NCI-H1930 (cell line): Measurements from ENCODE around the gene ANKRD36B.
"Not testable (repeated sequence)": the region's sequence is repeated elsewhere in the genome, so short reads cannot be mapped to it uniquely, and the experiment has no call there.

Source experiments
- DNase-seq, 2 experiments: peaks; one replicate each; lab custom pipeline; 2025; lab: John Stamatoyannopoulos, UW

The ANKRD36B gene

GRCh38 chr2:97589598-97590510 lies at the start of gene ANKRD36B:
Gene ANKRD36B (minus strand): TSS chr2:97589877. CDS start chr2:97589685, 192 bp downstream.
- DNase-seq = not testable (repeated sequence)

- DNase-seq = not testable (repeated sequence)
Measured at GRCh38 chr2:97626049-97626430, 36.4 kb upstream of the ANKRD36B start.

DNA sequence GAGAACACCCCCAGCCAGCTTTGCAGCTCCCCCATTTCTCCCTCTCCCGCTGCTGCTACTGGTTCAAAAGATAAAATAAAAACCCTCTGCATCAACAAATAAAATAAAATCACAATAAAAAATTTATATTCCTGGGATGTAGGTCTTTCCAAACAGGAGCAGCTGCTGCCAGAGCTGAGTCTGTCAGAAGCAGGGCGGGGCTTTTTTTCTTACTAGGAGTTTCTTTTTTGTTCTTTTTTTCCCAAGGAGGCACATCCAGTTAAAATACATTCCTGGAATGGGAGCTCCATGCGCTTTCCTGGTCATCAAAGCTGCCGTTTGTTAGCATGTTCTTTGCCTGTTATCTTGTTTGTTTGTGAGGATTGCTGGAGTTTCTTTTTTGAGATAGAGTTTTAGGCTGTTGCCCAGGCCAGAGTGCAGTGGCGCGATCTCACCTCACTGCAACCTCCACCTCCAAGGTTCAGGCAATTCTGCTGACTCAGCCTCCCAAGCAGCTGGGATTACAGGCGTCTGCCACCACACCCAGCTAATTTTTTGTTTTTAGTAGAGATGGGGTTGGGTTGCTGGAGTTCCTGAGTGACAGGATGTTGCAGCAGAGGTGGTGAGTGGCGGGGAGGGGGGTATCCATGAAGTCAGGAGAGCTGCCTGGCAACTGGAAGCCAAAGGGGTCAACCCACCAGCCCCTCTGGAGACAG lies 35.8 kb upstream of the ANKRD36B start:
- DNase-seq = not testable (repeated sequence)

- DNase-seq = not testable (repeated sequence)
Measured at GRCh38 chr2:97622976-97623375, 33.3 kb upstream of the ANKRD36B start.

DNA sequence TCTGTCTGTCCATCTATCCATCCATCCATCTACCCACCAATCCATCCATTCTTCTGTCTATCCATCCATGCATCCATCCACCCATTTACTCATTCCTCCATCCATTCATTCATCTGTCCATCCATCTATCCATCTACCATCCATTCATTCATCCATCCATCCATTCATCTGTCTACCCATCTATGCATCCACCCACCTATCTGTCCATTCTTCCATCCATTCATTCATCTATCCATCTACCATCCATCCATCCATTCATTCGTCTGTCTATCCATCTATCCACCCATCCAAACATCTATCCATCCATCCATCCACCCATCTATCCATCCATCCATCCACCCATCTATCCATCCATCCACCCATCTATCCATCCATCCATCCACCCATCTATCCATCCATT lies 30.8 kb upstream of the ANKRD36B start:
- not testable (repeated sequence) for DNase-seq

DNA sequence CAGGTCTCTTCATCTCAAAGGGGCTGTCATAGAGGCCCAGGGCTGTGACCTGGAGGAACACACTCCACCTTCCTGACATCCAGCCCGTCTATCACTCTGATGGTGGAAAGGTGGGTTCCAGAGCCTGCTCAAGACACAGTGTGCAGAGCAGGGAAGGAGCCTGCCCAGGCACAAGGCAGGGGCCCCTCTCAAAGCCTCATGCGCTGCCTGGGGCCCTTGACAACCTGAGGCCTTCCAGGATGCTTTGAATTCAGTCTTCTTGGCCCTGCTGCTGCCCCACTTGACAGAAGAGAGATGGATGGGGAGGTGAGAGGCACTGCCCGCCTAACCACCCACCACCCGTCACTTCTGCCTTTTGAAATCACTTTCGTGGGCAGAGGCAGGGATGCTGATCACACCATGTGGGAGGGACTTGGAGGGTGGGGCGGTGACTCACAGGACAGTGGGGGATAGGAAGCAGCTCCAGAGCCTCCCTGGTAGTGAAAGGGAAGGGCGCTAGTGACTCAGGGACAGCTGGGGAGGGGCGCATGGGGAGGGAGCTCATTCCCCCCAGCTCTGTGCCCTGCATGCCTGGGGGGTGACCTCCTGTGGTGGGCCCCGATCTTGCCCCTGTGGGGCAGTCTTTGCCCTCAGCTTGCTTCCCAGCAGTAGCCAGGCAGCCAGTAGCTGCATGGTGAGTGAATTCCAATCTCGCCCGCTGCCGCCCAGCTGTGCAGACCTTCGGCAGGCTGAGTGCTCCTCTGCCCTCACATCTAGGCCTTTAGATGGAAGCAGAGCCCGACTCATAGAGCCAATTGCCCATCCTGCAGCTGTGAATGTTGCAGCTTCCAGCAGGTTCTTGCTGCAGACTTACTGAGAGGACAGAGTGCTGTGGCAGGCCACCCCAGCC lies 29.5 kb upstream of the ANKRD36B start:
- DNase-seq = not testable (repeated sequence)

DNA sequence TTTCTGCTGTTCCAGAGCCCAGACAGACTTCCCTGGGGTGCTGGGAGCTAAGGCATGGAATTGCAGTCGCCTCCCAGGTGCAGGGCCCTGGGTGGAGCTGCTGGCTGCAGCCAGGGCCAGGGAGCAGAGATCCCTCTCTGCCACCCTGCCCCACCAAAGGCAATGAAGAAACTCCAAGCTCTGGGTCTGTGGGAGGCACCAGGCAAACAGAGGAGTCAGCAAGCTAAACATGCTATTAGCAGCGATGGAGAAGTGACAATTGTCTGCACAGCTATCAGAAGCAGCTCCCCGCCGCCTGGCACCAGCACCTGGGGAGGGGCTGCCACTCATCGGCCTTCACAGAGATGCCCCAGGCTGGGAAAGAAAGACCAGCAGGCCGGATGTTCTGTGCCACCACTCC lies 28.2 kb upstream of the ANKRD36B start:
- DNase-seq = no peak

DNA sequence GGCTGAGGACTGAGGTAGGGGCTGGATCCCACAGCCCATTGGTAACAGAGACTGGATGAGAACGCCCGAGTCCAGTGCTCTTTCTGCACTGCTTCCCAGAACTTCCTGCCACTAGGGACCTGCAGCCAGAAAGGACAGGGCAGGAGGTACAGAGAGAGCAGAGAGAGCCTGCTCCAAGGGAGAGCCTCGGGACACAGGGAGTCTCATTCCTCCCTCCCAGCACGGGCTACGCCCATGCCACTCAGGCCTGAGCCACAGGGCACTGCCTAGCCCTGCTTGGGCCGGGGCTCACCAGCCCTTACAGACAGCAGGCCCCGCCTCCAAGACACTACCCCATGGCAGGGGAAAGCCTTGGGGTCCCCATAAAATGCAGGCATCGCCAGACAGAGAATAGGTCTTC lies 26.1 kb upstream of the ANKRD36B start:
- DNase-seq = not testable (repeated sequence)

GRCh38 chr2:97611895-97612294 lies 22.2 kb upstream of the ANKRD36B start:
- not testable (repeated sequence) for DNase-seq

DNA sequence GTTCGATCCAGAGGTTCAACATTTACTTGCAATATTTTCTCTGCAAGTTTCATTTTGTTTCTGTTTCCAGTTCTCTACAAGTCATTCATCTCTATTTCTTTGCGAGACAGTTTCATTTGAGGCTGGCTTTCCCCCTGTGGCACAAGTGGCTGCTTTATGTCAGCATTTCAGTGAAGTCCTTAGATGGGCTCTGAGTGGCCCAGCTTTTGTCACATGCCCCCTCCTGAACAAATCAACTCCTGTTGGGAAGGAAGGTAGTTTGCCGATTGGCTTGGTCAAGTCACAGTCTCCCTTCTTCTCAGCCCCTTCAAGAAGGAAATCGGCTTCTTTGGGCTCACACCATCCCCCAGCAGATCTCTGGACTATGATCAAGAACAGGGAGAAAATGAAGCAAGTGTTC lies 19.1 kb upstream of the ANKRD36B start:
- DNase-seq = not testable (repeated sequence)

GRCh38 chr2:97605524-97606339 lies 16.1 kb upstream of the ANKRD36B start:
- DNase-seq = not testable (repeated sequence)

DNA sequence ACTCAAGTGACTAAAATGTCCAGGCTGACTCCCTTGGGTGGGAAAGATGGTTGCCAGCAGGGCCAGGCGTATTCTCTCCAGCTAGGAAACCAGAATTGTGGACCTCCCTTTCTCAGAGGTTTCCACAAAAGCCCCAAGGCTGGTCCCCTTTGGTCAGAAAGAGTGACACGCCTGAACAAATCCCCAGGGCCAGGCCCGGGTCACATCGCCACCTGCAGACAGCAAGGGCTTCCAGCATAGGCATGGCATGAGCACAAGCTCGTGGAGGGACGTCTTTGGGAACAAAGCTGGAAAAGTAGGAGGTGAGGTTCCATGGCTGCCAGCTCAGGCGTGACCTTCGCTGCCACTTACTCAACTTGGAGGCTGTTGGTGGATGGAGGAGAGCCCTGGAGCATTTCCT lies 15.4 kb upstream of the ANKRD36B start:
- DNase-seq = not testable (repeated sequence)

DNA sequence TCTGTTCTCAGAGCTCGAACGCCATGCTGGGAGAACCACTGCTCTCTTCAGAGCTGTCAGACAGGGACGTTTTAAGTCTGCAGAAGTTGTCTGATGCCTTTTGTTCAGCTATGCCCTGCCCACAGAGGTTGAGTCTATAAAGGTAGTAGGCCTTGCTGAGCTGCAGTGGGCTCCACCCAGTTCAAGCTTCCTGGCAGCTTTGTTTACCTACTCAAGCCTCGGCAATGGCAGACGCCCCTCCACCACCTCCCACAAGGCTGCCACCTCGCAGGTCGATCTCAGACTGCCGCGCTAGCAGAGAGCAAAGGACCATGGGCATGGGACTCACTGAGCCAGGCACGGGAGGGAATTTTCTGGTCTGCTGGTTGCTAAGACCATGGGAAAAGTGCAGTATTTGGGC lies 11.9 kb upstream of the ANKRD36B start:
- not testable (repeated sequence) for DNase-seq

DNA sequence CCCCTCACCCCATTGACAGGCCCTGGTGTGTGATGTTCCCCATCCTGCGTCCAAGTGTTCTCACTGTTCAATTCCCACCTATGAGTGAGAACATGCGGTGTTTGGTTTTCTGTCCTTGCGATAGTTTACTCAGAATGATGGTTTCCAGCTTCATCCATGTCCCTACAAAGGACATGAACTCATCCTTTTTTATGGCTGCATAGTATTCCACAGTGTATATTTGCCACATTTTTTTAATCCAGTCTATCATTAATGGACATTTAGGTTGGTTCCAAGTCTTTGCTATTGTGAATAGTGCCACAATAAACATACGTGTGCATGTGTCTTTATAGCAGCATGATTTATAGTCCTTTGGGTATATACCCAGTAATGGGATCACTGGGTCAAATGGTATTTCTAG lies 6.5 kb upstream of the ANKRD36B start:
- DNase-seq = not testable (repeated sequence)

GRCh38 chr2:97593520-97593919 lies 3.8 kb upstream of the ANKRD36B start:
- not testable (repeated sequence) for DNase-seq

DNA sequence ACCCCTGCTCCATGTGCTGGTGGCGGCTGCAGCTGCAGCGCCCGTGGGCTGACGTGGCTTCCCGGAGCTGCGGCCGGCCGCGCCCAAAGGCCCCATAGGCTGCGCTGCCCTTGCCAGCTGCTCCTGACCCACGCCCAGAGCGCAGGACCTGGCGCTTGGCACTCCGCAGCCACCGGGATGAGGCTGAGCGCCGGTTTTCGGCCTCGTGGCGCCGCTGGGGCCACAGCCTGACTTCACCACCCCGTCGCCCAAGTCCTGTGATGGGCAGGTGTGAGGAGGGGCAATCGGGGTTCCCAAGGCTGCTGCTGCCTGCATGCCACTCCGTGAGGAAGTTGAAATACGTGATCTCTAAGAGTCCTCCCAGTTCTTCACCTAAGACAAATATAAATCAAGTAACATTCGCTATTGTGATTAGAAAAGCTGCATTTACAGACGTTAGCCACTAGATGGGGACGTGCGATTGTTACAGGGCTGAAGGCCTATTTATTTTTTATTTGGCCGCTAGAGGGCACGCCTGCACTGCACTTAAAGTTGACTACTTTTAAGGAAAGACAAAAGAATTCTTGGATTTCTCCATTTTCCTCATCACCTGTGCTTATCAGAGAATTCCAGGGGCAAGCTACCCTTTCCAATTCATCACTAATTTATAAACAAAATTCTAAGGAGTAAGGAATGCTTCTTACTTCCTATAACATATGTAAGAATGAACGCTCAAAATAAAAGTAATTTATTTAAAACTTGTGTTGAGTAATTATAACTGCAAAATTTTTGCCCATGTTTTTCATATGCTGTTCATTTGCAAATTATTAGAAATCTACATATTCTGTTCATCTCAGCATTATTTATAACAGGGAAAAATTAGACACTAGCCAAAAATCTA lies 1.1 kb upstream of the ANKRD36B start:
- DNase-seq = not testable (repeated sequence)

DNA sequence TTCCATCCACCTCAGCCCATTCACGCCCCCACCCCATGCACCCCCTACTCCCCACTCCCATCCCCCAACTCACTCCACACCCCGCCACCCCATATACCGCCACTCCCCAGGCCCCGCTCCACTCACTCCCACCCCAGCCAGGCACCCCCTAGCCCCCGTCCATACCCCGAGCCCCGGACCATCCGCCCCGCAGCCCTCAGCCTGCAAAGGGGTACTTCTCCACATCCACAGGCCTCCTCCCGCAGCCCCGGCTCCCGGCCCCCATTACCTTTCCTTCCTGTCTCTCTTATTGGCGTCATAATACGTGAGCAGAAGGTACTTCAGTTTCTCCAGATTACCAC lies 450 bp downstream of the ANKRD36B start:
- DNase-seq = not testable (repeated sequence)

GRCh38 chr2:97565674-97566073 lies 24.0 kb downstream of the ANKRD36B start:
- DNase-seq = not testable (repeated sequence)

- not testable (repeated sequence) for DNase-seq
Measured at GRCh38 chr2:97552406-97552805, 37.3 kb downstream of the ANKRD36B start.

DNA sequence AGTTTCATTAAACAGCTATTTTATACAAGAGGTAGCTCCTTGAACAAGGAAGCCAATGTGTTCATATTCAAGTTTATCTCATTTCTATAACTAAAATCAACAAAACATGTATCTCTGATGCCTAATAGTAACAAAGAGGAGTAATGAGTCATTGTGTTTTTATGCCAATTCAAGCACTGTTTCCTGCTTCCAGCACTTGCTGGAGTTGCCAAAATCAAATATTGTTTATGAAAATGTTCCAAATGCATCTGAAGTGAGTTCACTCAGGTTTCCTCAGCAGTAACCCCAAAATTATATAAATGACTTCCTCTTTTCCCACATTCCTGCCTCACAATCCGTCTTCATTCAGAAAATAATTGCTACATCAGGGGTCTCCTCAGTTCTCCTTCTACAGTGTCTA lies 39.2 kb downstream of the ANKRD36B start:
- not testable (repeated sequence) for DNase-seq
